Cardiac muscle cell (in vitro differentiated cells and primary cell): ENCODE results near the gene CFAP65. TPM values are rescaled to one million over a fixed set of nuclear protein-coding genes. Genes with fewer than 3 reads are reported as not detected.

Source experiments
- DNase-seq, 2 donors: peaks; one replicate each; pipeline versions ENCODE4 v3.0.0 to v3.0.0-alpha.2; 2010 to 2017; ENCODE audit warnings: low read depth in 1 of 2, low spot score in 1 of 2
- H3K27ac ChIP-seq: fragments of 200-600 bp; sonication (generic); 2 replicates; pipeline ENCODE4 v1.5.1; 2016
- H3K27me3 ChIP-seq: fragments of 200-600 bp; sonication (generic); 2 replicates; pipeline ENCODE4 v1.6.0; 2016; ENCODE audit warnings: control low read depth
- H3K36me3 ChIP-seq: fragments of 200-600 bp; sonication (generic); 2 replicates; pipeline ENCODE4 v1.5.1; 2016; ENCODE audit warnings: control low read depth
- H3K4me1 ChIP-seq: fragments of 200-600 bp; sonication (generic); 2 replicates; pipeline ENCODE4 v1.8.1; 2017; ENCODE audit warnings: low read depth, mild to moderate bottlenecking, mixed run types
- H3K4me3 ChIP-seq: fragments of 200-600 bp; sonication (generic); 2 replicates; pipeline ENCODE4 v1.5.1; 2016; ENCODE audit warnings: mild to moderate bottlenecking
- H3K9me3 ChIP-seq: fragments of 200-600 bp; sonication (generic); 2 replicates; pipeline ENCODE4 v1.5.1; 2017; ENCODE audit warnings: low read depth, mild to moderate bottlenecking, control low read depth
- polyA plus RNA-seq: library from polyadenylated mRNA; unstranded; fragments of >200 nt; fragmentation: Nextera tagmentation; extraction: Ambion mirVana; gene quantifications from 2 replicates; pipeline ENCODE4 v1.2.1, GENCODE V29; 2016
- total RNA-seq: library from RNA; depleted of rRNA; stranded (reverse); fragments of >200 nt; gene quantifications from 2 replicates; pipeline ENCODE4 v1.2.3, GENCODE V29; 2016
- TF ChIP-seq, protein P1 (sequence below): IDR thresholded peaks from 2 replicates; pipeline ENCODE4 v1.5.1; 2012; ENCODE audit warnings: low read depth, mild to moderate bottlenecking, low read length

CFAP65 gene
- total and polyA plus RNA-seq, 2 experiments from 2014 or later: 0.45 to 2.2 TPM

DNA sequence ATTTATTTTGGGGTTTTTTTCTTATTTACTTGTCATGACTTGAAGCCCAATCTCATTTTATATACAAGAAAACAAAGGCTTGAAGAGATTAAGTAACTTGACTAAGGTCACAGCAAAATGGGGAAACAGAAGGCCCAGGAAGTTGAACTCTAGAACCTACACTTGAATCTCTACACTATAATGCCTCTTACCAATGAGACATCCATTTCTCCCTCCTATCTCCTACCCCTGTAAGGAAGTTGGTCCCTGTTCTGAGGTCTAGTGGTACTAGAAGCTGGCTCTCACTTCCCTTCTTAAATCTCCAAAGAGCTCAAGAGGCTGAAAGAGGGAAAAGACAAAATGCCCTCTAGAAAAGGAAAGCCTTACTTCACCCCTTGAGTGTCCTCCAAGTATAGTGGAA is 44.9 kb upstream of the CFAP65 start:
- Histone ChIP-seq H3K4me3 (no peak overlapping the region), H3K27ac (no peak overlapping the region), H3K27me3 (no peaks in the 10 kb centered on the region), H3K4me1 (peaks cover 12% of the 10 kb centered on the region), H3K36me3 (no peaks in the 10 kb centered on the region), H3K9me3 (no peaks in the 10 kb centered on the region)
- DNase-seq: no peak
- TF ChIP-seq, protein P1, sequence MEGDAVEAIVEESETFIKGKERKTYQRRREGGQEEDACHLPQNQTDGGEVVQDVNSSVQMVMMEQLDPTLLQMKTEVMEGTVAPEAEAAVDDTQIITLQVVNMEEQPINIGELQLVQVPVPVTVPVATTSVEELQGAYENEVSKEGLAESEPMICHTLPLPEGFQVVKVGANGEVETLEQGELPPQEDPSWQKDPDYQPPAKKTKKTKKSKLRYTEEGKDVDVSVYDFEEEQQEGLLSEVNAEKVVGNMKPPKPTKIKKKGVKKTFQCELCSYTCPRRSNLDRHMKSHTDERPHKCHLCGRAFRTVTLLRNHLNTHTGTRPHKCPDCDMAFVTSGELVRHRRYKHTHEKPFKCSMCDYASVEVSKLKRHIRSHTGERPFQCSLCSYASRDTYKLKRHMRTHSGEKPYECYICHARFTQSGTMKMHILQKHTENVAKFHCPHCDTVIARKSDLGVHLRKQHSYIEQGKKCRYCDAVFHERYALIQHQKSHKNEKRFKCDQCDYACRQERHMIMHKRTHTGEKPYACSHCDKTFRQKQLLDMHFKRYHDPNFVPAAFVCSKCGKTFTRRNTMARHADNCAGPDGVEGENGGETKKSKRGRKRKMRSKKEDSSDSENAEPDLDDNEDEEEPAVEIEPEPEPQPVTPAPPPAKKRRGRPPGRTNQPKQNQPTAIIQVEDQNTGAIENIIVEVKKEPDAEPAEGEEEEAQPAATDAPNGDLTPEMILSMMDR: no peak

DNA sequence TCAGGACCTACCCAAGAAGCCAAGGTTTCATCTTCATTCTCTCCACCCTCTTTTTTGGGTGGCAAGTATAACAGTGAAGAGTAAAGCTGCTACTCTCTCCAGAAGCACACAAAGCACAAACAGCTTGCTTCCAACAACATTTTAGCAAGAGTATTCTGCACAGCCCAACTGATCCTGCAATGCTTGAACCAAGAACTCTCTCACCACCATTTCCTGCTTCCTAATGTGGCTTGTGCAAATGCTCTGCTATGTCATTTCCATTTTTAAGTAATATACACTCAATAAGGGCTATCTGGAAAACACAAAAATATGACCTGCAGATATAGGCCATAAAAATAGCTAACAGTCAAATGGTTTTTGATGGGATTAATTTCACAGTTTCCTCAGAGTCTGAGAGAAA is 43.5 kb upstream of the CFAP65 start:
- no peak overlapping the region for H3K27ac ChIP-seq
- TF ChIP-seq, protein P1: no peak

DNA sequence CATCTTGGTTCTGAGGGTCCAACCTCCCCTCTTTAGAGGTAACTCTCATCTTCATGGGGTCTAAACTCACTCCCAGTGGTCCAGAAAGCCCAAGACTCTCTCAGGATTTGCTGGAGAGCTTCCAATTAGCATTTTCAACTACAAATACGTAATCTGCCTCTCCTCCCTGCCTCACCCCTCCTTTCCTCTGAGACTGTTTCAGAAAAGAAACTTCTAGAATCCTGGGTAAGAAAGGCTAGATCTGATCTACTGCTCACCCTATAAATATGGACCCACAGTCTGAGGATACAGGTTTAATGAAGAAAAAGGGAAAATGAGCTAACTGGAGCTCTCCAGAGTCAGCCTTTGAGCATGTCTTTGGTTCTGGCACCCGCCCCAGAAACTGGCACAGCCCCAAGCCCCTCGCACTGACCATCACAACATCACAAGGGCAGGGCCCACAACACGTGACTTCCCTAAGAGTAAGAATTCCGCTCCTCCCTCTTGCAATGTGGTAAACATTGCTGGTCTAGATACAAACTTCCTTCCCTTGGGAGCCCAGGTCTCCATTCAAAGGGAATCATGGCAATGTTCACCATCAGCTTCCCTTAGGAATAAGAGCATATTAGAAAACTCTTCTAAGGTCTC is 41.1 kb upstream of the CFAP65 start:
- Histone ChIP-seq H3K27me3 (no peaks in the 10 kb centered on the region), H3K4me3 (no peak overlapping the region), H3K27ac (no peak overlapping the region), H3K4me1 (peaks cover 9% of the 10 kb centered on the region), H3K36me3 (no peaks in the 10 kb centered on the region), H3K9me3 (no peaks in the 10 kb centered on the region)
- DNase-seq: peak in 1 of 2 donors; percentile 38
- TF ChIP-seq, protein P1: no peak

More for the DNA sequence above, 43.5 kb upstream of the CFAP65 start:
- no peaks in the 10 kb centered on the region for H3K9me3 ChIP-seq
- no peaks in the 10 kb centered on the region for H3K36me3 ChIP-seq
- DNase-seq: no peak
- H3K4me3 ChIP-seq: no peak overlapping the region
- H3K4me1 ChIP-seq: peaks cover 12% of the 10 kb centered on the region
- no peaks in the 10 kb centered on the region for H3K27me3 ChIP-seq

DNA sequence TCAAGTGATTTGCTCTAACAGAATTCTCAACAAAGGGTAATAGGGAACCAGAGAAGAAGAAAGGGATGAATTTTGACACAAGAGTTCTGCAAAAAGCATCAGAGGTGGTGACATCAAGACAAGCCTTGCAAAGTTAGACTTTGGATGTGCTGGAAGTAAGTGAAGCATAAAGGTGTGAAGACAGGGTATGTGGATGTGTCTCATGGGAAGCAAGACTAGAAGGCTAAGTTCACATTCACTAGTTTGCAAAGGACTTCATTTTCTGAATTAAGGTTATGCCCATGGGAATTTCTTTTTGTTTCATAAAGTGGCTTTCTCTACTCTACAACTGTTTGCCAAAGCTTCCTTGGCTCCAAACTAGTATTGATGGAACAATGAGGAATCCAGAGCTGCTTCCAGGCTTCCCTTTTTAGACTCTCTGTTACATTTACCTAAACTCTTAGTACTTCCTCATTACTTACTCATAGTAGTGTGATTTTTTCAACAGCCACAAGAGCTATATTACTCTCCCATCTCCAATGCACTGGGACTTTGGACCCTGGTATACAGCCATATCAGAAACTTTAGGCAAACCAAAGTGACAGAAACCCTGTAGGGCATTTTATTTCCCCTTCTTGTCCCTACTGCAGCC is 40.5 kb upstream of the CFAP65 start:
- Histone ChIP-seq H3K27me3 (no peaks in the 10 kb centered on the region), H3K36me3 (peaks cover under 1% of the 10 kb centered on the region), H3K4me3 (no peak overlapping the region), H3K27ac (no peak overlapping the region), H3K4me1 (peaks cover 2% of the 10 kb centered on the region), H3K9me3 (no peaks in the 10 kb centered on the region)
- TF ChIP-seq, protein P1: no peak
- DNase-seq: no peak

DNA sequence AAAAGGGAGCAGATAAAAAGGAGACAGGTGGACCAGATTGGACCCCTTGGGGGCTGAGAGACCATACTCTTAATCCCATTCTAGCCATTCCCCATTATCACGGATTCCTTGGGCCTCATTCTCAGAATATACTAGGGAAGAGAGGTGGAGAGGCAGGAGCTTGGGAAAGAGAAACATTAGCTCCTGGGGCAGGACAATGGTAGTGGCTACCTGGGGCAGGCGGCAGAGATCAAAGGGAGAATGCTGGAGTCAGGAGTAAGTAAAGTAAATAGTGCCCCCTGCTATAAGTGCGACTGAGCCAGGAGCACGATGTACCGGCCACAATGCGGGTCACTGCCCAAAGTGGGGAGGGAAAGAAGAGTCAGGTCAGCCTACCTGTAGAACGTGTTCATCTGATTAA is 39.8 kb upstream of the CFAP65 start:
- Histone ChIP-seq H3K4me1 (no peaks in the 10 kb centered on the region), H3K4me3 (no peak overlapping the region), H3K9me3 (no peaks in the 10 kb centered on the region), H3K36me3 (peaks cover 3% of the 10 kb centered on the region), H3K27me3 (no peaks in the 10 kb centered on the region), H3K27ac (no peak overlapping the region)
- no peak for DNase-seq
- TF ChIP-seq, protein P1: no peak
